GM23338 (cell line): ENCODE results near the gene SPTBN4.
"Not testable (repeated sequence)": the region's sequence is repeated elsewhere in the genome, so short reads cannot be mapped to it uniquely, and the experiment has no call there.

Experiments
- CTCF ChIP-seq, 2 experiments: fragments of 200-600 bp in 1 of 2; sonication (generic) in 1 of 2; conservative IDR thresholded peaks; 2 replicates each; pipeline versions ENCODE4 v1.5.1 to v1.6.1; 2016 to 2017; ENCODE audit warnings: antibody characterized with exemption in 2 of 2, low read depth in 2 of 2, mild to moderate bottlenecking in 2 of 2, moderate library complexity in 1 of 2
- ETS1 ChIP-seq: IDR thresholded peaks from 2 replicates; pipeline ENCODE4 v1.6.1; 2016; ENCODE audit warnings: antibody characterized with exemption
- EZH2 ChIP-seq: fragments of 200-600 bp; sonication (generic); IDR thresholded peaks from one replicate; pipeline ENCODE4 v1.8.0; 2017; ENCODE audit warnings: antibody characterized with exemption, mild to moderate bottlenecking, low read depth; ENCODE audit not compliant: unreplicated experiment
- EZH2phosphoT487 ChIP-seq: fragments of 200-600 bp; sonication (generic); IDR thresholded peaks from one replicate; pipeline ENCODE4 v1.8.1; 2018; ENCODE audit warnings: antibody characterized with exemption; ENCODE audit not compliant: unreplicated experiment
- POLR2AphosphoS5 ChIP-seq: IDR thresholded peaks from 2 replicates; pipeline ENCODE4 v1.6.1; 2016; ENCODE audit warnings: antibody characterized with exemption, low read depth
- REST ChIP-seq: IDR thresholded peaks from one replicate; pipeline ENCODE4 v1.6.1; 2018; ENCODE audit warnings: antibody characterized with exemption; ENCODE audit not compliant: unreplicated experiment

GRCh38 chr19:40453943-40454342, 12.9 kb upstream of the SPTBN4 start:
- not testable (repeated sequence) for TF ChIP-seq EZH2phosphoT487; CTCF (conservative IDR thresholded peaks at IDR 0.05; ENCODE audit: low read depth in 2 of 2); POLR2AphosphoS5; EZH2; REST; ETS1
